Hematopoietic multipotent progenitor cell treated with erythropoietin and hydrocortisone succinate and interleukin-3 and kit ligand, for 6 days (in vitro differentiated cells): ENCODE measurements around the gene KAZN.

Experiments used
- DNase-seq: peaks from one replicate; pipeline ENCODE4 v3.0.0-alpha.2; 2015

KAZN gene

DNA sequence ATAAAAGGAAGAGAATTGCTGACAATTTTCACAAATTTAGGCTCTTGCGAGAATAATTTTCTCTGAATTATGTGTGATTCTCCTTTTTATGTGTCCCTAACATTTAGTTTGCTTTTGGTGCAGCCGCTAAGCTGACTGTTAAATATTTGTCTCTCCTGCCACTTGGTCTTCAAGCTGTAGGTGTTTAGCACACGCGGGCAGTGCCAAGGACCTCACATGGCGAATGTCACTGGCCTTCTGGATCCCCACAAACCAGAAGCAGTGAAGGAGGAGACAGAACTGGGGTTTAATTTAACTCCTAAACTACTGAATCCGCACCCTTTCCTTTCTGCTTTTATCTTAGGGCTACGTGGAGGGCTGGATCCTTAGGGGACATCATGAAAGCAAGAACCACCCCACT is 120.0 kb downstream of the KAZN start:
- no peak for DNase-seq

DNA sequence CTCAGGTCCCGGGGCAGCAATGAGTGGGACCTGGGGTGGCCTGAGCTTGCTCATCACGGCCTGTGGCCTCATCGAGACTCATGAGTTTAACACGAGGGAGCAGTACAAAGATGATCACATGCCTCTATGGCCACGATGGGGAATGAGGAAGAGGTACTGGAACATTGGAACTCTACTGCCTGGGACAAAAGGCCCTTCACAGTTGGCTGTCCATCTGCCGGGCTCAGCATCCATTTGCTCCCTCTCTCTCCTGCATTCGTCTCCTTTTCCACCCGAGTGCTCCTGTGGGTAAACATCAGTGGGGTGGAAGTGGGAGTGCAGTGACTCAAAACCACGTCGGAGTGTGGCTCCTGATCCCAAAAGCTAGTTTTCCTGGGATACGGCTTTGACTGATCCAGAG is 124.9 kb downstream of the KAZN start:
- DNase-seq = no peak

DNA sequence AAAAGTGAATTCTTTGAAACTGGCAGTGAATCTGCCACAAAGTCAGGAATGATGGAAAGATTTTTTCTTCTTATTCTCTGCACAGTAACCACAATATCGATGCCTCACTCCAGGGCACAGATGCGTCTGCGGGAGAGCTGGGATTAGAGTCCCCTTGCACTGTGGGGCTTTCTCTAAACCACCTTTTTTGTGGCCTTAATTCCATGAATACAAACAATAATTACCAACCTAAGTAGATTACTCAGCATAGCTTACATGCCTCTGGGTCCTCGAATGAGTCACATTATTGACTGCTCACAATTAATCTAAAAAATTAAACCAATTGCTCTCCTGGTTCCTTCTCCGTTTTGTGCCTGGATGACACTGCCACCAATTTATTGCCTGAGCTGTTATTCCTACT is 125.8 kb downstream of the KAZN start:
- DNase-seq = no peak

DNA sequence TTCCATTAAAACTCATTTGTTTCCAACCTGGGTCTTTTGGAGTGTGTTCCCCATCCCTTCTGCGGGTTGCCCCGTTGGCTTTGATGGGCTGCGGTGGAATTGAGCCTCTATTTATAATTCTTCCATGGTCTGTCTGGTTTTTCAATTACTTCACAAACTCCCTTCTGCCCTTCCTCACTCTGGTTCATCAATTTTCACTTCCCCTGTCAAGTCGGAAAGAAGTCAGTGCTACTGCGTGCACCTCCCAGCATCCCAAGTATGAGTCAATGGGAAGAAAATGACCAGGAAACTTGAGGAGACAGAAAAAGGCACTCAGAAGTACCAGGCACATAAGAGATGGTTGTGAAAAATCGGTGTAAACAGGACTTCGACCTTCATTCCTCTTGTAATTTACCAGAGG is 126.2 kb downstream of the KAZN start:
- DNase-seq = no peak

DNA sequence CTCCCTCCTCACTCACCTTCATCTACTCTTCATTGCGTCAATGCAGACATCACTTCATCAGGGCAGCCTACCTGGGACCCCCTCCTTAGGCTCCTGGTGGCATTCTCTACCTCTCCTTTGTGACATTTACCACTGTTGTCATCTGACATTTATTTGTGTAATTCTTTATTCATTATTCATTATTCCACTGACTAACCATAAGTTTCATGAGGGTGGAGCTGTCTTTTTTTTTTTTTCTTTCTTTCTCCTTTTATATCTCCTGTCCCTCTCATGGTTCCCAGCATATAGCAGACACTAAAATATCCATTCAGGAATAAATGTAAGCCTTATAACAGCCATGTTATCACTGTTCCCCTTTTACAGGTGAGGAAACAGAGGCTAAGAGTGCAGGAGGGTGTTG is 126.8 kb downstream of the KAZN start:
- no peak for DNase-seq

DNA sequence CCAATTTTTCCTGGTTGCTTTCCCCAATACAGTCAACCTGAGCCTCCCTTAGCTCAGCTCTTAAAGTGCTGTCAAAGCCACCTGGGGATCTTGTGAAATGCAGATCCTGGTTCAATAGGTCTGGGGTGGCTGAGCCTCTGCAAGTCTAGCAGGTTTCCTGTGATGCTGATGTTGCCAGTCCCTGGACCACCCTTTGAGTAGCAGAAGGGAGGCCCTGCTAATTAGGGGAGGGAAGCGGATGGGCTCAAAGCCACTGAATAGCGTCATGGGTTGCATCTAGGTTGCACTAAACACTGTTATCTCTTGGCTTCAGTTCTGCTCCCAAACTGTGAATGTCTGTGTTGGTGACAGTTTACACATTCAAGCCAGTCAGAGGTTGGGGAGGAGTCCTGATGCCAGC is 127.2 kb downstream of the KAZN start:
- no peak for DNase-seq

DNA sequence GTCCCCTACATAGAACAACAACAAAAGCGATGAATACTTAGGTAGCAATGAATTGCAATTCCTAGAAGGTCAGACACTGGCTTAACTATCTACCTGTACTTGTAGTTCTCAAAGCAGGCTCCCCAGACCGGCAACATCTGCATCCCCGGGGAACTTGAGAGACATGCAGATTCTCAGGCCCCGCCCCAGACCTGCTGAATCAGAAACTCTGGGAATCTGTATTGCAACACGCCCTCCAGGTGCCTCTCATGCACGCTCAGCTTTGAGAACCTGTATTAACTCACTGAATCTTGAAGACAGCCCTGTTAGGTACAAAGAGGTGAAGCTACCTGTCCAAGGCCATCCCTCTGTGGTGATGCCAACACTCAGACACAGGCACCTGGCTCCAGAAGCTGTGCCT is 128.1 kb downstream of the KAZN start:
- no peak for DNase-seq

DNA sequence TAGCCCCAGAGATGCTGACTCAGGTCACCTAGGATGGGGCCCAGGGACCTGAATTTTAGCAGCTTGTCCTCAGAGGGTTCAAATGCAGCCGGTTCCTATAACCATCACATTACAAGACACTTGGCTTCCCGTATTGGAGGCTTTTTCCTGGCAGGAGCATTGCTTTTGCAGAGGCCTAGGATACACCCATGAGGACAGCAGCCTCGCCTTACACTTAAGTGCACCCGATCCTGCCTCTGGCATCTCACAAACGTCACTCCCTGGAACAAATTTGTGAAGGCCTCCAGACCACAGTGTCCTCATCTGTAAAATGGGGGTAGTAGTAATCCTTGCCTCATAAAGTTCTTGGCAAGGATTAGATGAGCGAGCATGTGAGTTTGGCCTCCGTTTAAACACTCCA is 130.0 kb downstream of the KAZN start:
- DNase-seq = no peak

DNA sequence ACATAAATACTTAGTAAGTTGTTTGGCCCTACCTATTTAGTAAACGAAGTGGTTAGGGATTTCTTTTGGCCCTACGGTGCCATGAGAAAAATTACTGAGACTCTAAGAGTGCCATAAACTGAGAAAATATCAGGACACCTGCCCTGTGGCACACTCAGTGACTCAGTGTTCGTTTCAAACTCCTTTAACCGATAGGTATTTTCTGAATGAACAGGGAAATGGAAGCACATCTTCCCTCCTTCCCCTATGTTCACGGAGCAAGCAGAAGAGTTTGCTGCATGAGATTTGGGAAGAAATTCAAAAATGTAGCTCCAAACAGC is 134.2 kb downstream of the KAZN start:
- no peak for DNase-seq

DNA sequence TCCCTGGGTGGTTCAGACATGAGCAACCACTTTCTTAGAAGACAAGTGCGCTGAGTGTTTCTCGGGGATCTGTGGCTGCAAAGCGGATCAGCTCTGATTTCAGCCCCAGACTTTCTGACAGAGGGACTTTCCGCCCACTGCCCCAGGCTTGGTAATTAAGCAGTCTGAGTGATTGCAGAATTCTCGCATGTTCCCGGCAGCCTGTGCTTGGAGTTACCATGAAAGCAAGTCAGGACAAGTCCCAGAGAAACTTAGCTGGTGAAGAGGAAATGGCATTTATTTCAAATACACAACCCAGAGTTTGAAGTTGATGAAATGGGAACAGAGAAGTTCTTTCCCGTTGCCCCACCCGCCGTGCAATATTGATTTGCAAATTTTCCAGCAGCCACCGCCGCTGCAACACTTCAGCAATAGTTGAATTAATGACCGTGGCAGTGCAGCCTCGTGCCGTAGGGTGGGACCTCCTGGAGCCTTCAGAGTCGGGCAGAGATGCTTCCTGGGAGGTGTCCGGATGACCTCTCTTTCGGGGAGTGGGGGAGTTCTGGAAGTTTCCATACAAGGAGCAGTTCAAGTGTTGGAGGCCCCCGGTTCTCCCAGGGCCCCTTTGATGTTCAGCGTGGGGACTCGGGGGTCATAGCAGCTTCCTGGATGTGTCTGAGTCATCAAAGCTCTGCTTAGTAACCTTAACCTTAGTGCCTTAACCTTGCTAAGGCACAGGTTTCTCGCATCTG is 134.7 kb downstream of the KAZN start:
- DNase-seq = no peak

DNA sequence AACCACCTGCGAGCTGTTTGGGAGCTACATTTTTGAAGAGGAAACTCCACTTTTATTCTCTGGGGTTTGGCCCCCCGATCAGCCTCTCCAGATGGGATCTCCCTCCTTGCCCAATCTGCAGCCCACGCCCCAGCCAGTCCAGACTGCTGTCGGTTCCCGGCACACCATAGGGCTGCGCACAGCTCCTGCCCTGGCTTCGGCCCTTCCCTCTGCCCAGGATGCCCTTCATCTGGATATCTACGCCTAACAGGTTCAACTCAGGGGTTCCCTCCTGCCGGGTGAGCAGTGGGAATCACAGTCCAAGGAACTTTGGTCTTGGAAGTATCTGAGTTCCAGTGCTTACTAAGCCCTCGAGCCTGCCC is 135.3 kb downstream of the KAZN start:
- DNase-seq = no peak

DNA sequence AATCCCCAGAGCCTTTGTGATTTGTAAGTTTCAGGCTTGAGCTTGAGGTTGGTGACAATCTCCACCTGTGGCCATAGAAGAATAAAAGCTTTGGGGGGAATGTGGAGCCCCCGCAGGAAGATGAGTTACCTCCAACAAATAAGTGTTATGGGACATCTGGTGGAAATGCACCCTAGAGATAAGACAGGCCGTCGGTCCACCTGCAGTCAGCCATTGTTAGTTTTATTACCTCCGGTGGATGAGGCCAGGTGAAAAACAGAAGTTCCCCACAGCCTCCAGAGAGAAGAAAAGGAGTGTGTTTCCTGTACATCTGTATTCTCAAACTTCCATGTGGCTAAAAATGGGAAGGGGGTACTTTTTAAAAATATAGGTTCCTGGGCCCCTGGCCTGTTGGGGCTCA is 137.4 kb downstream of the KAZN start:
- no peak for DNase-seq

DNA sequence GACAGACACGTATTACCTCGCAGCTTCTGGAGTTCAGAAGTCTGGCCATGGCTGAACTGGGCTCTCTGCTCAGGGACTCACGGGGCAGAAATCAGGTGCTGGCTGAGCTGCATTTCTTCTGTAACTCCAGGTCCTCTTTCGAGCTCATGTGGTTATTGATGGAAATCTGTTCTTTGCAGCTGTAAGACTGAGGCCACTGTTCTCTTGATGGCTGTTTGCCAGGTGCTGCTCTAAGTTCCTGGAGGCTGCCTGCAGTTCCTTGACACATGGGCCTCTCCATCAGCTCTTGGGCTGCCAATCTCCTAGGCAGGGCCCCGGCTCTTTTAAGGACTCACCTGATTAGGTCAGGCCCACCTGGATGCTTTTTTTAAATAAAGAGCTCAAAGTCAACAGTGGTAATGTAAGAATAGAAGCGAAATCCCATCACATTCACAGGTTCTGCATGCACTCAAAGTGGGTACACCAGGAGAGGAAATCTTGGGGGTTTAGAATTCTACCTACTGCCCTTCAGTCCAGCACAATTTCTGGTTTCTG is 139.1 kb downstream of the KAZN start:
- peak; percentile 31 for DNase-seq

DNA sequence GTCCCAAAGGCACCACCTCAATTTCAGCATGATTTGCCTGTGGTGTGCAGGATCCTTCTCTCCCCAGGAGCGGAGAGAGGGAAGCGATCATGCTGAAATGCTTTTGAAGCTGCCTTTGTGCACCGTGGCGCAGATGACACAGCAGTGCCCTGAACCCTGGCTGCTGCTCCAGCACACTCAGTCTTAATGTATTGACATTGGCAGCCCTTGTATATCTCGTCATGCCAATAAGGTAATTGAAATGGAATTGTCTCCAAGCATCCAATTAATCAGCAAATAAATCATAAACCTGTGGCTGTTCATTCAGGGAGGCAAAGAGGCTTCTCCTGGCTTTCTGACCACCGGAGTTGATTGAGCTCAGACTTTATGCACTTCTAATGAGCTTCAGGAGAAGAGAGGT is 139.8 kb downstream of the KAZN start:
- no peak for DNase-seq

DNA sequence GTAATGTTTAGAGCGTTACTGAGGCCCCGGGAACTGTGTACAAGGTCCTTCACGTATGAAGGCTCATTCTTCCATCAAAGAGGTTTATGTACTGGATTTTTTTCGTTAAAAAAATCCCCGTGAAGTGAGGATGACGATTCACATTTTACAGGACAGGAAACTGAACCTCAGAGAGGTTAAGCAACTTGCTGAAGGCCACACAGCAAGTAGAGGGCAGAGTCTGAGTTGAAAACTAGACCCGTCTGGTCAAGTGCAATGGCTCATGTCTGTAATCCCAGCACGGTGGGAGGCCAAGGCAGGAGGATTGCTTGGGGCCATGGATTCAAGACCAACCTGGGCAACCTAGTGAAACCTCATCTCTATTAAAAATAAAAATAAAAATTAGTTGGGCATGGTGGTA is 140.2 kb downstream of the KAZN start:
- DNase-seq = no peak

DNA sequence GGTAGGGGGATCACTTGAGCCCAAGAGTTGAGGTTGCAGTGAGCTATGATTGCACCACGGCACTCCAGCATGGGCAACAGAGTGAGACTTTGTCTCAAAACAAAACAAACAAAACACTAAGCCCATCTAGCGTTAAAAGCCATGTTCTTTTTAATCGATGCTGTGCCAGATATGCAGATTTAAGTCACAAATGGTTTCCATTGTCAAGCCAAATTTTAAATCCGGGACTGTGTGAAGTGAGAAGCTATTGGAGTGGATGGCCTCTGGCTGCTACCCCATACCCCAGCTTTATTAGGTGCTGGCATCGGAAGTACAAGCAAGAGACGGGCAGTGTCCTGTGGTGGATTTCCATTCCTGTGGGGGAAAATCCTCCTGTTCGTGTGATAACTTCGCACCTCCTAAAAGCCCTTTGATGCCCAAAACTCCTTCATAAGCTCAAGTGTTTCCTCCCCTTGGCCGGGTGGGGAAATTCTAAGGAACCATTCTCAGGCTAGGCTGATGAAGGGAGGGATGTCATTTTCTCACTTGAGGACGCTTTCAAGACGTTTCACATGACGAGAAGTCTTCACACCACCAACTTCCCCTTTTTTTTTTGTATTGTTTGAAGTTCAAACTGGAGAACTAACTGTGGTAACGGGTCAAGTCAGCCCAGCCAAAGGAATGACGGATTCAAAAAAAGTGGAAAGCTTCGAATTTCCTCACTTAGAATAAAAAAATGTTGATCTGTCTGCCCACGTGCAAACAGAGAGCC is 140.8 kb downstream of the KAZN start:
- DNase-seq = peak; percentile 53

DNA sequence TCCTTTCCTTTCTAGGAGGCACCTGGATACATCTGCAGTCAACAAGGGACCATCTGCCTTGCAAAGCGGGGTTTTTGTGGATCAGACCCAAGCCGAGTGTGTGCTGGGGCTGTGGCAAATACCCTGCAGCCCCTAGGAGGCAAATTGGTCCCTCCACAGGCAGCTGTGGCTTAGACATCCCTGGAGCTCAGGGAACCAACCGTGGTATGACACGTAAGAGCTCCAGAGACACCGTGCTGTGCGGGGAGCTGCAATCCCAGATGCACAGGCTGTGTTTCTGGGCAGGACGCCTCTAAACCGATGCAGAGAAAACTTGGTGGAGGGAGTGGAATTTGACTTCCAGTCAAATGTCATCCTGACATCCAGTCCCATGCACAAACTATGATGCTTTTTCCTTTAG is 141.5 kb downstream of the KAZN start:
- no peak for DNase-seq

DNA sequence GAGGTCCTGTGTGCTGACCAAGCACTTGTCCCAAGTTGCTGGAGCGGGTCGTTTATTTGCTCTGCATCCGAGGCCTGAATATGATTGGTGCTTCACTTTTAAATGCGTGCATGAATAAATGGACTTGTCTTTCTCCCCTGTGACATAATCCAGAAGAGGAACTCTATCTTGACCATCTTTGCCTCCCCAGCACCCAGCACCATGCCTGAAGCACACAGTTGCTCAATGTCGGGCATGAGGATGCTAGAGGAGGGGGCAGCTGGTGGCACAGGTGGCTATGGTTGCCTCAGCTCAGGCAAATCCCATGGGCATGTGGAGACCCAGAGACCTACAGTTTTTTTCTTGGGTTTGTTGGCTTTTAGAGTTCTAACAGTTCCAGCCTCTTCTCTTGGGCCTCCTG is 142.6 kb downstream of the KAZN start:
- DNase-seq = no peak

DNA sequence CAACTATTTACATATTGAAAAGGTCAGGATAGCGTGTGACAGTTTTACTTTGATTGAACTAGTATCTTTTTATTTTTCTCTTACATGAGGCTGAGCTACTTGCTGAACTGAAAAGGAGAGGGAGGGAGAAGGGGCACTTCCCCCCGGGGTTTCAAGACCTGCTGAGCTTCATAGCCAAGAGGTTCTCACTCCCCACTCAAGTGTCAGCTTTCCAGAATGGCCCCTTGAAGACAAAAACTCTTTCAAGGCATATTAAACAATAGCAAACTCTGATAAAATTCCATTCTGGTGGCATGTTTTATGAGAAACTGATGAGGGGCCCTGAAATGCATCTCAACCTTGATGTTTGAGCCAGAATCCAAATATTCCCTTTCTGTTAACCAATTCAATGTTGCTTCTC is 143.0 kb downstream of the KAZN start:
- no peak for DNase-seq

DNA sequence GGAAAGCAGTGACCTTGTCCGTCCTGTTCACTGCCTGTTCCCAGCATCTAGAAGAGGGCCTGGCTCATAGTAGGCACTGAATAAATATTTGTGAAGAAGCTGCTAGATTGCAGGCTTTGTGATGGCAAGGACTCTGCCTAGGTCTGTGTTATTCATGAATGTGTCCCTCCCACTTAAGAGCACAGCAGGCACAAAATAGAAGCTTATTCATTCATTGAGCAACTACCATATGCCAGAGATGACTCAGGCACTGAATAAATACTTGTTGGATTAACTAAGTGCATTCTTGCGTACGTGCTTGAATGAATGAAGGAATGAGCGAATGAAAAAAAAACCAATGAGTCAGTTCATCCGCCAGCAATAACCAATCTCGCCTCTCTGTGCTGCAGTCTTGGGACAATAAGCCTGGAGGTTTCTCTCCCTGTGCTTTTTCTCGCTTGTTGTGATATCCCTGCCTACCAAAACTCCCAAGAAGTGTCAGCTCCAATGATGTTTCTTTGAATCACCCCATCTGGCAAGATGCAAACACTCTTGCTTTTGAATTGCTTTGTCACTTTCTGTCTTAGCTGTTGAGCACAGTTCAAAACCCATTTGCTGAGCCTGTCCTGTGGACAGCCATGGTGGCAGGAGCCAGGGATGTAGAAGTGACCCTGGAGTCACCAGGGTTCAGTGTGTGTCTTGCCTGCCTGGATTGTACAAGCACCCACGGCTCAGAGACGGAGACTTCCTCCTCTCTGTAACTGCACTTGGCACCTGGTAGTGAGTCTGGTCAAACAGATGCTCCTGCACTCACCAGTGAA is 143.9 kb downstream of the KAZN start:
- no peak for DNase-seq

DNA sequence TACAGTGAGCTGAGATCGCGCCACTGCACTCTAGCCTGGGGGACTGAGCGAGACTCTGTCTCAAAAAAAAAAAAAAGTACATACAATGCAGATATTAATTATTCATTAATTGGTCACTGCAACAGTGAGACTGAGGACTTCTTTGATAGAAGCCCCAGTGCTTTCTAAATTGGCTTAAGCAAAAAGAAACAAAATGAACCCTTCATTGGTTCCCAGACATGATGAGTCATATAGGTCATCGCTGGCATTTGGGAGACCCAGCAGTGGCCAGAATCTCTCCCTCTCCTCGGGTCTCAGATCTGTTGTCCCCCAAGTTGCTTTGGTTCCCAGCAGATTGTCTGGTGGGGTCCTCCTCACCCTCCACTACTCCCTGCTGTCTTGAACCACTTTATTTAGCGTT is 144.9 kb downstream of the KAZN start:
- DNase-seq = no peak

DNA sequence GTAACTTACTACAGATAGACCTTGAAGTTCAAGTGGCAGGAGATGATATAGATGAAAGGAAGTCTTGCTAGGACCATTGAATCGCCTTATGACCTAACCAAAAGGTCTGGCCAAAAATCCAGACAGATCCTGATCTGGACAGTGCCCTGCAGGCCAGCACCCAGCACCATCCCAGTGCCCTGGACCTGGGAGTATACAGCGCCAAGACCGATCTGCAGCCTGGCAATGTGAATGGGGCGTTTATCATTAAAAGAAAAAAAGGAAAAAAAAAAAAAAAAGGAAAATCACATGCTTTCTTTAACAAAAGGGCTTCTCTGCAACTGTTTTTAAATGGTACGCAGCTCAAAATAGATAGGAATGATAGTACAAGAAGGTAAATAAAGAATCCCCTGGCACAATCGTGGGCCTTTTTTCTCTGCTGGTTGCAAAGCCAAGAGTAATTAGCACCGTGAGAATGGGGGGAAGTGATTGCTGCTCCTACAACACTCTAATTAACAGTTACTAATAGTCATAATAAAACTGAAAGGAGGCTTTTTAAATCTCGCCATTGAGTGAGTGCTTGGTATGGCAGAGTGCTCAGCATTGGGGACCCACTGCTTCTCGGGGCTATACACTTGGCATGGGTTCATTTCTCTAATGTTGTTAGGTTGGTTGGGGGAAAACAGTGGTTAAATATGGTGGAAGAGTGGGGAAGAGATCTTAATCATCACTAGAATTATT is 146.7 kb downstream of the KAZN start:
- no peak for DNase-seq

DNA sequence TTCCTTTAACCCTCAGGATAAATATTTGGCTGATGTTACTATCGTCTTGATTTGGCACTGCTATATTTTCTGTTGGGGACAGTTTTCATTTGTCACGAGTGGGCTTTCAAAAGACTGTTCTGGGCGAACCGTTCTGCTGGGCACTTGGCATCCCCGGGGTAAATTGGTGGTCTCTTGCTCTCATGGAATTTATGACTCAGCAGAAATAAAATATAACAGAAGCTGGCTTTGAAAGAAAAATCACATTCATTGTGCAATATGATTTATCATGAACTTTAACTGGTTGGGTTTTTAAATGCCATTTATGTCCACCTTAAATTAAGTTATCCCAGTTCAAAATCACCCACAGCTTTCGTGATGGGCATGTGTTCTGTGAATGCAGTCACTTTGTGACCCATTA is 147.3 kb downstream of the KAZN start:
- no peak for DNase-seq
